ENCODE data around the gene RXRA. TPM values are rescaled to one million over a fixed set of nuclear protein-coding genes. Genes with fewer than 3 reads are reported as not detected.
"Not testable (repeated sequence)": the region's sequence is repeated elsewhere in the genome, so short reads cannot be mapped to it uniquely, and the experiment has no call there.

Gene RXRA
- total RNA-seq, 1 experiment from 2014 or later = 31.6 TPM

- ChIA-PET POLR2A (no interaction called here), CTCF (no interaction called here)
- no peak overlapping the region for H3K4me3 ChIP-seq (ENCODE audit: low read depth in 2 of 2, low read length in 2 of 2)
- BruUV-seq (replicated peaks) = no TSS peak
- in situ Hi-C loops (cut with HindIII; ENCODE audit: low pct_unique_long_range_greater_than_20kb, low sequenced_read_pairs) (no loop called here), intact Hi-C loops (cut with micrococcal nuclease; ENCODE audit: unreplicated experiment) (no loop called here)
- no peak for ATAC-seq
- H3K27ac ChIP-seq (ENCODE audit: low read length) = no peak overlapping the region
- H3K9me3 ChIP-seq (ENCODE audit: control insufficient read depth, insufficient read depth, low read depth, low read length) = no peaks in the 10 kb centered on the region
- no peak for DNase-seq (ENCODE audit: low read depth, low spot score)
- no peaks in the 10 kb centered on the region for H3K27me3 ChIP-seq (ENCODE audit: control insufficient read depth, insufficient read depth, low read length)
- TF ChIP-seq SIN3A (IDR thresholded peaks at IDR 0.05; ENCODE audit: borderline replicate concordance, insufficient read depth, low read depth, low read length) (no peak), CTCF (IDR thresholded peaks at IDR 0.05) (no peak), POLR2AphosphoS5 (IDR thresholded peaks at IDR 0.05; ENCODE audit: low read depth, low read length) (no peak), TCF7L2 (IDR thresholded peaks at IDR 0.05; ENCODE audit: low read depth, low read length) (no peak)
- TF ChIP-seq, protein P1, sequence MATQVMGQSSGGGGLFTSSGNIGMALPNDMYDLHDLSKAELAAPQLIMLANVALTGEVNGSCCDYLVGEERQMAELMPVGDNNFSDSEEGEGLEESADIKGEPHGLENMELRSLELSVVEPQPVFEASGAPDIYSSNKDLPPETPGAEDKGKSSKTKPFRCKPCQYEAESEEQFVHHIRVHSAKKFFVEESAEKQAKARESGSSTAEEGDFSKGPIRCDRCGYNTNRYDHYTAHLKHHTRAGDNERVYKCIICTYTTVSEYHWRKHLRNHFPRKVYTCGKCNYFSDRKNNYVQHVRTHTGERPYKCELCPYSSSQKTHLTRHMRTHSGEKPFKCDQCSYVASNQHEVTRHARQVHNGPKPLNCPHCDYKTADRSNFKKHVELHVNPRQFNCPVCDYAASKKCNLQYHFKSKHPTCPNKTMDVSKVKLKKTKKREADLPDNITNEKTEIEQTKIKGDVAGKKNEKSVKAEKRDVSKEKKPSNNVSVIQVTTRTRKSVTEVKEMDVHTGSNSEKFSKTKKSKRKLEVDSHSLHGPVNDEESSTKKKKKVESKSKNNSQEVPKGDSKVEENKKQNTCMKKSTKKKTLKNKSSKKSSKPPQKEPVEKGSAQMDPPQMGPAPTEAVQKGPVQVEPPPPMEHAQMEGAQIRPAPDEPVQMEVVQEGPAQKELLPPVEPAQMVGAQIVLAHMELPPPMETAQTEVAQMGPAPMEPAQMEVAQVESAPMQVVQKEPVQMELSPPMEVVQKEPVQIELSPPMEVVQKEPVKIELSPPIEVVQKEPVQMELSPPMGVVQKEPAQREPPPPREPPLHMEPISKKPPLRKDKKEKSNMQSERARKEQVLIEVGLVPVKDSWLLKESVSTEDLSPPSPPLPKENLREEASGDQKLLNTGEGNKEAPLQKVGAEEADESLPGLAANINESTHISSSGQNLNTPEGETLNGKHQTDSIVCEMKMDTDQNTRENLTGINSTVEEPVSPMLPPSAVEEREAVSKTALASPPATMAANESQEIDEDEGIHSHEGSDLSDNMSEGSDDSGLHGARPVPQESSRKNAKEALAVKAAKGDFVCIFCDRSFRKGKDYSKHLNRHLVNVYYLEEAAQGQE (IDR thresholded peaks at IDR 0.05; ENCODE audit: insufficient read depth in 1 of 2, low read depth in 2 of 2, low read length in 1 of 2) = no peak
- H3K4me1 ChIP-seq (ENCODE audit: control insufficient read depth, insufficient read depth, low read length) = no peaks in the 10 kb centered on the region
- no peaks in the 10 kb centered on the region for H3K36me3 ChIP-seq (ENCODE audit: control insufficient read depth, insufficient read depth, low read length)
These were observed 21.6 kb upstream of the RXRA start for GRCh38 chr9:134304690-134305089.

GRCh38 chr9:134305533-134305932 is 20.7 kb upstream of the RXRA start:
- intact Hi-C loops (cut with micrococcal nuclease; ENCODE audit: unreplicated experiment) (no loop called here), in situ Hi-C loops (cut with HindIII; ENCODE audit: low pct_unique_long_range_greater_than_20kb, low sequenced_read_pairs) (no loop called here)
- Histone ChIP-seq H3K27ac (ENCODE audit: low read length) (no peak overlapping the region), H3K9me3 (ENCODE audit: control insufficient read depth, insufficient read depth, low read depth, low read length) (no peaks in the 10 kb centered on the region), H3K36me3 (ENCODE audit: control insufficient read depth, insufficient read depth, low read length) (no peaks in the 10 kb centered on the region), H3K4me1 (ENCODE audit: control insufficient read depth, insufficient read depth, low read length) (no peaks in the 10 kb centered on the region), H3K27me3 (ENCODE audit: control insufficient read depth, insufficient read depth, low read length) (no peaks in the 10 kb centered on the region), H3K4me3 (ENCODE audit: low read depth in 2 of 2, low read length in 2 of 2) (no peak overlapping the region)
- TF ChIP-seq POLR2AphosphoS5 (IDR thresholded peaks at IDR 0.05; ENCODE audit: low read depth, low read length) = no peak
- TF ChIP-seq, protein P1 (IDR thresholded peaks at IDR 0.05; ENCODE audit: insufficient read depth in 1 of 2, low read depth in 2 of 2, low read length in 1 of 2) = no peak
- no peak for TF ChIP-seq TCF7L2 (IDR thresholded peaks at IDR 0.05; ENCODE audit: low read depth, low read length)
- BruUV-seq (replicated peaks) = no TSS peak
- no peak for ATAC-seq
- DNase-seq (ENCODE audit: low read depth, low spot score) = no peak
- POLR2A ChIA-PET = no interaction called here
- CTCF ChIA-PET = no interaction called here

GRCh38 chr9:134306042-134306441 is 20.2 kb upstream of the RXRA start:
- H3K4me3 ChIP-seq (ENCODE audit: low read depth in 2 of 2, low read length in 2 of 2); ATAC-seq; in situ Hi-C loops (cut with HindIII; ENCODE audit: low pct_unique_long_range_greater_than_20kb, low sequenced_read_pairs); H3K27ac ChIP-seq (ENCODE audit: low read length); H3K9me3 ChIP-seq (ENCODE audit: control insufficient read depth, insufficient read depth, low read depth, low read length); H3K4me1 ChIP-seq (ENCODE audit: control insufficient read depth, insufficient read depth, low read length); intact Hi-C loops (cut with micrococcal nuclease; ENCODE audit: unreplicated experiment); BruUV-seq (replicated peaks); H3K27me3 ChIP-seq (ENCODE audit: control insufficient read depth, insufficient read depth, low read length); H3K36me3 ChIP-seq (ENCODE audit: control insufficient read depth, insufficient read depth, low read length); POLR2A ChIA-PET; DNase-seq (ENCODE audit: low read depth, low spot score); CTCF ChIA-PET: not testable (repeated sequence)

Measured in Panc1 (cell line).